Parathyroid adenoma (tissue), 2 donors: ENCODE data around the gene PREX1.

ENCODE experiments used
- H2AFZ ChIP-seq: fragments of 300-600 bp; sonication (generic); one replicate; pipeline ENCODE4 v1.7.0; 2017; ENCODE audit warnings: antibody characterized with exemption, mild to moderate bottlenecking
- H3K27ac ChIP-seq: fragments of 300-600 bp; sonication (generic); one replicate; pipeline ENCODE4 v1.7.0; 2017
- H3K27me3 ChIP-seq: fragments of 300-600 bp; sonication (generic); one replicate; pipeline ENCODE4 v1.7.0; 2017; ENCODE audit warnings: low read length; ENCODE audit not compliant: control insufficient read depth, insufficient read depth
- H3K36me3 ChIP-seq: fragments of 300-600 bp; sonication (generic); one replicate; pipeline ENCODE4 v1.7.0; 2017; ENCODE audit warnings: low read length; ENCODE audit not compliant: control insufficient read depth, insufficient read depth
- H3K4me1 ChIP-seq: fragments of 300-600 bp; sonication (generic); one replicate; pipeline ENCODE4 v1.7.0; 2017; ENCODE audit warnings: control low read depth
- H3K4me2 ChIP-seq: fragments of 300-600 bp; sonication (generic); one replicate; pipeline ENCODE4 v1.7.0; 2017; ENCODE audit warnings: low read length
- H3K4me3 ChIP-seq: fragments of 300-600 bp; sonication (generic); one replicate; pipeline ENCODE4 v1.7.0; 2017; ENCODE audit warnings: low read depth, low read length
- H3K79me2 ChIP-seq: fragments of 300-600 bp; sonication (generic); one replicate; pipeline ENCODE4 v1.7.0; 2017; ENCODE audit warnings: control low read depth
- H3K9ac ChIP-seq: fragments of 300-600 bp; sonication (generic); one replicate; pipeline ENCODE4 v1.7.0; 2017; ENCODE audit warnings: mild to moderate bottlenecking
- H3K9me3 ChIP-seq: fragments of 300-600 bp; sonication (generic); one replicate; pipeline ENCODE4 v1.7.0; 2017; ENCODE audit warnings: low read length; ENCODE audit not compliant: control insufficient read depth
- CTCF ChIP-seq: fragments of 300-600 bp; sonication (generic); IDR thresholded peaks from one replicate; pipeline ENCODE4 v1.7.0; 2017; ENCODE audit warnings: antibody characterized with exemption, mild to moderate bottlenecking
- donor health status: primary hyperparathyroidism.

PREX1 gene

GRCh38 chr20:48858075-48858790, 30.4 kb upstream of the PREX1 start:
- H3K4me3 ChIP-seq, result no peak overlapping the region
- TF ChIP-seq CTCF, result no peak
- no peaks in the 10 kb centered on the region for H3K79me2 ChIP-seq
- H3K4me2 ChIP-seq, result no peak overlapping the region
- no peaks in the 10 kb centered on the region for H3K9me3 ChIP-seq
- H2AFZ ChIP-seq, result no peak overlapping the region
- H3K9ac ChIP-seq, result no peak overlapping the region
- no peaks in the 10 kb centered on the region for H3K36me3 ChIP-seq
- no peaks in the 10 kb centered on the region for H3K27me3 ChIP-seq
- H3K4me1 ChIP-seq, result no peaks in the 10 kb centered on the region
- H3K27ac ChIP-seq, result no peak overlapping the region

GRCh38 chr20:48856130-48856529, 28.3 kb upstream of the PREX1 start:
- no peak overlapping the region for H3K27ac ChIP-seq
- no peaks in the 10 kb centered on the region for H3K27me3 ChIP-seq
- no peaks in the 10 kb centered on the region for H3K79me2 ChIP-seq
- no peak overlapping the region for H2AFZ ChIP-seq
- no peak overlapping the region for H3K9ac ChIP-seq
- no peak overlapping the region for H3K4me3 ChIP-seq
- H3K4me2 ChIP-seq, result no peak overlapping the region
- H3K9me3 ChIP-seq, result no peaks in the 10 kb centered on the region
- no peaks in the 10 kb centered on the region for H3K36me3 ChIP-seq
- no peaks in the 10 kb centered on the region for H3K4me1 ChIP-seq
- no peak for TF ChIP-seq CTCF

GRCh38 chr20:48855046-48855445, 27.2 kb upstream of the PREX1 start:
- Histone ChIP-seq H3K27me3 (no peaks in the 10 kb centered on the region), H3K4me2 (no peak overlapping the region), H3K4me3 (no peak overlapping the region), H3K79me2 (no peaks in the 10 kb centered on the region), H3K9me3 (no peaks in the 10 kb centered on the region), H2AFZ (no peak overlapping the region), H3K27ac (no peak overlapping the region), H3K9ac (no peak overlapping the region), H3K4me1 (no peaks in the 10 kb centered on the region), H3K36me3 (no peaks in the 10 kb centered on the region)
- TF ChIP-seq CTCF, result no peak

DNA sequence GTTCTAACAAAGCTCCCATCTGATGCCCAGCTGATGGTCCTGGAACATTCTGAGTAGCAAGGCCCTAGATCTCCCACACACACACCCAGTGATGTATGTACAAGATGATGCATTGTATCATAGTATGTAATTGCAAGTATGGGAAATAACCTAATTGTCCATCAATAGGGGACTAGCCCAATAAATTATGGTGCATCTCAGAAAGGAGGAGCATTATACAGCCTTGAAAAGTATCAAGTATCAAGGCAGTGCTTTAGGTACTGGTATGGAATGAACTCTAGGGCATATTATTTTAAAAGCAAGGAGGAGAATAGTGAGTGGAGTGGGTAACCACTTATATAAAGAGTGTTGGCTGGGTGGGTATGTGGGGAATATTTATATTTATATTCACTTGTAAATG, 24.8 kb upstream of the PREX1 start:
- no peaks in the 10 kb centered on the region for H3K9me3 ChIP-seq
- H3K27ac ChIP-seq, result no peak overlapping the region
- no peak for TF ChIP-seq CTCF
- no peaks in the 10 kb centered on the region for H3K36me3 ChIP-seq
- H3K9ac ChIP-seq, result no peak overlapping the region
- no peaks in the 10 kb centered on the region for H3K4me1 ChIP-seq
- H3K4me2 ChIP-seq, result no peak overlapping the region
- H3K4me3 ChIP-seq, result no peak overlapping the region
- H2AFZ ChIP-seq, result no peak overlapping the region
- H3K27me3 ChIP-seq, result no peaks in the 10 kb centered on the region
- H3K79me2 ChIP-seq, result no peaks in the 10 kb centered on the region

GRCh38 chr20:48851579-48851978, 23.8 kb upstream of the PREX1 start:
- TF ChIP-seq CTCF, result no peak
- Histone ChIP-seq H3K4me2 (no peak overlapping the region), H3K4me1 (no peaks in the 10 kb centered on the region), H3K36me3 (no peaks in the 10 kb centered on the region), H3K9me3 (no peaks in the 10 kb centered on the region), H3K4me3 (no peak overlapping the region), H3K27ac (no peak overlapping the region), H3K79me2 (no peaks in the 10 kb centered on the region), H2AFZ (no peak overlapping the region), H3K27me3 (no peaks in the 10 kb centered on the region), H3K9ac (no peak overlapping the region)
